ENCODE data around the gene HMSD.
"Not testable (repeated sequence)": the region's sequence is repeated elsewhere in the genome, so short reads cannot be mapped to it uniquely, and the experiment has no call there.

Gene HMSD, protein sequence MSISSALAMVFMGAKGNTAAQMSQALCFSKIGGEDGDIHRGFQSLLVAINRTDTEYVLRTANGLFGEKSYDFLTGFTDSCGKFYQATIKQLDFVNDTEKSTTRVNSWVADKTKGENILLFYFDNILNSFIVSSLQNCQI

GRCh38 chr18:63949068-63949737 lies at the start of gene HMSD:
Gene HMSD (plus strand): TSS chr18:63949301. CDS start chr18:63953456, 4,155 bp downstream.
- peak in 1 of 3 donors; percentile 46 for DNase-seq (ENCODE audit: low read depth in 3 of 3, low spot score in 1 of 3)

GRCh38 chr18:63903851-63904570 lies 45.1 kb upstream of the HMSD start:
- no peak for DNase-seq (ENCODE audit: low read depth in 3 of 3, low spot score in 1 of 3)

DNA sequence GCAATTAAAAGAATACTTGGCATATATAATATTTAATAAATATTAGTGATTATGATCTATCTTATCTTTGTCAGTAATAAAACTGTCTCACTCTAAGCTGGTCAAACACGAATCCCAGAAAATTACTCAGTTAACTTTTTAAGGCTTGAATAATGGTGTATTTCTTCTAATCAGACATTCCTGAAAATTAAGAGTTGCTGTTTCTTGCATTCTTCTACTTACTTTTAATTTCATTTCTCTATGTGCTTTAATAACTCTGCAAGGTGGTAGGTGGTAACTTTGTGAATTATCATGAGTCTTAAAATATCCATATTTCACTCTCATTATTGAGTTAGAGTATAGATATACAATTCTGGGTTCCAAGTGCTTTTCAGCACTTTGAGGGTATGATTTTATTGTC lies 44.4 kb upstream of the HMSD start:
- DNase-seq (ENCODE audit: low read depth in 3 of 3, low spot score in 1 of 3), result no peak

GRCh38 chr18:63905361-63905760 lies 43.7 kb upstream of the HMSD start:
- DNase-seq (ENCODE audit: low read depth in 3 of 3, low spot score in 1 of 3), result no peak

- no peak for DNase-seq (ENCODE audit: low read depth in 3 of 3, low spot score in 1 of 3)
Observed at GRCh38 chr18:63906056-63906455, 43.0 kb upstream of the HMSD start.

- DNase-seq (ENCODE audit: low read depth in 3 of 3, low spot score in 1 of 3), result no peak
Observed at GRCh38 chr18:63907664-63908063, 41.4 kb upstream of the HMSD start, which contains the start of gene SERPINB10. Gene SERPINB10 (plus strand): TSS chr18:63907958. CDS start chr18:63915511, 7,553 bp downstream.

GRCh38 chr18:63908858-63909257 lies 40.2 kb upstream of the HMSD start:
- DNase-seq (ENCODE audit: low read depth in 3 of 3, low spot score in 1 of 3), result no peak

DNA sequence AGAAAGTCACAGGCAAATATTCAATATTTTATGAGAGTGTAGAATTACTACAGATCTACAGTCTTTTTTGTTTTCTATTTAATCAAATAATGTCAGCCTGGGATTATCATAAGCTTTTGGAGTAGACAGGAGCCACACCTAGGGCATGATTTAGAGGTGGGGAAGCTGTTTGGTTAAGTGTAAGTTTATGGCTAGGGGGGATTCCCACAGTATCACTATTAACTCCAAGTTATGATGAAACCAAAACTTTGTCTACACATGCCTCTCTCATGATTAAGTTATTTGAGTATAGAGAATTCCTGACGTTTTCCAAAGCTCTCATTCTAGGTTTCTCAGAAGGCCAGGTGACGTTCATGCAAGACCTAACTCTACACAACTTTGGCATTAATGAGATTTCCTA lies 39.2 kb upstream of the HMSD start:
- DNase-seq (ENCODE audit: low read depth in 3 of 3, low spot score in 1 of 3), result no peak

DNA sequence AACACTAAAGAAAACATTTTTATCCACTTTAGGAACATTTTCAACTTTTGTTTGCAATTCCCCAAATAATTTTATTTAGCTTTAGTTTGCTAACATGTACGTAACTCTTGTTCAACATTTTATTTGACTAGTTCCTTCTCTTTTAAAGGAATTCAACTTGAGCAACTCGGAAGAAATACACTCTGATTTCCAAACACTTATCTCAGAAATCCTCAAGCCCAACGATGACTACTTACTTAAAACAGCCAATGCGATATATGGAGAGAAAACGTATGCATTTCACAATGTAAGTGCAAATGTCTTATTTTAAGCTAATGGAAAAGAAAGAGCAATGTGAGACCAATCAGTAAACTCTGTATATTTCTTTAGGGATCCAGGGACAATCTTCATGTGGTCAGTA lies 31.3 kb upstream of the HMSD start:
- DNase-seq (ENCODE audit: low read depth in 3 of 3, low spot score in 1 of 3), result no peak

GRCh38 chr18:63922049-63922448 lies 27.1 kb upstream of the HMSD start:
- DNase-seq (ENCODE audit: low read depth in 3 of 3, low spot score in 1 of 3), result no peak

DNA sequence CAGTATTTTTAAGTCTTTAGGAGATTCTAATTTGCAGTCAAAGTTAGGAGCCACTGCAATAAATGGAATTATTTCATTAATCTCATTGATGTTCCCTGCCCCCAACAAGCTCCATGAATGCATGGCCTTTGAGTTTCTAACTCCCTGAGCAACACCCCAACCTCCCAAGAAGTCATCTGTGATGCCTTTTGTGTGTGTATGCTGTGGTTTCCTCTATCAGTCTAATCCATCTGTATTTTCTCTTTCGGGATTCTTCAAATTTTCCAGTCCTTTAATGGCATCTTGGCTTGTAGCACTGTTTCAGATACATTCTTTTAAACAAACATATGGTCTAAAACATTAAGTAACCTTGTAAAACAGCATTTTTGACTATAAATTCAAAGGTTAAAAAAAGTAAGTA lies 24.6 kb upstream of the HMSD start:
- DNase-seq (ENCODE audit: low read depth in 3 of 3, low spot score in 1 of 3), result no peak

GRCh38 chr18:63928331-63928730 lies 20.8 kb upstream of the HMSD start:
- no peak for DNase-seq (ENCODE audit: low read depth in 3 of 3, low spot score in 1 of 3)

GRCh38 chr18:63929369-63929768 lies 19.7 kb upstream of the HMSD start:
- DNase-seq (ENCODE audit: low read depth in 3 of 3, low spot score in 1 of 3), result not testable (repeated sequence)

DNA sequence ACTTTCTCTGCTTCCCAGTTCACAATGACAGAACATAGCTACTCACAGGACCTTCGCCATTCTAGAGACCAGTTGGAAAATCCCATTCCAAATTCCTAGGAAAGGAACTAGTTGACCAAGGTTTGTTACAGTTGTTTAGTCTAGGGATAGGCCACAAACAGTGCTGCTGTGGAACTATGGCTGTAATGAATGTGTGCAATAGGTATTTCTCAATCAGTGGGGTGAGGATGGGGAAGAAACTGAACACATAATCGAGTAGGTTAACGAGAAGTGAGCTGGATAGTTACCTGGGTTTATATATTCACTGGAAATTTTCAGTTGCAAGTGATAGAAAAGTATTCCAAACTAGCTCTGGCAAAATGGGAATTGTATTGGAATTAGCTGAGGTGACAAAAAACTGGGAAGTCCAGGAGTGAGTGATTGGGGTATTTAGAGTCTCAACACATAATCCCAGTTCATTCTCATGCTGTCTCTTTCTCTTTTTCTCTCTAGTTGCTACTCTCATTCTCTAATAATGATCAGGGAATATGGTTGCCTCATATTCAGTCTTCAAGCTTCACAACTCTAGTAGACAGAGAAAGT lies 18.2 kb upstream of the HMSD start:
- DNase-seq (ENCODE audit: low read depth in 3 of 3, low spot score in 1 of 3), result no peak

- DNase-seq (ENCODE audit: low read depth in 3 of 3, low spot score in 1 of 3), result peak in 1 of 3 donors; percentile 32
Observed at GRCh38 chr18:63936156-63936931, 12.8 kb upstream of the HMSD start.

- DNase-seq (ENCODE audit: low read depth in 3 of 3, low spot score in 1 of 3), result no peak
Observed at GRCh38 chr18:63936932-63937393, 12.1 kb upstream of the HMSD start.

DNA sequence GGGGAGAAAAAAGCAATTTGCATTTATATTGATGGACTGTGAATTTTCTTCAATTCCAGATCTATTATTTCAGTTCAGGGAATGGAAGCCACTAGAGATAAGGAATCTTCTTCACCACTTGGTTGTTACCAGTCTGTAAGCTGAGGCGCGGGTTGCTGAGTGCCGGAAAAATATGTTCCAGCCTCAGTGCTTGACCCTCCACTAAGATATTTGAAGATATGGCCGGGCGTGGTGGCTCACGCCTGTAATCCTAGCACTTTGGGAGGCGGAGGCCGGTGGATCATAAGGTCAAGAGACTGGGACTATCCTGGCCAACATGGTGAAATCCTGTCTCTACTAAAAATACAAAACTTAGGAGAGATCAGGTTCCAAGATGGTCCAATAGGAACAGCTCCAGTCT lies 9.1 kb upstream of the HMSD start:
- DNase-seq (ENCODE audit: low read depth in 3 of 3, low spot score in 1 of 3), result no peak

DNA sequence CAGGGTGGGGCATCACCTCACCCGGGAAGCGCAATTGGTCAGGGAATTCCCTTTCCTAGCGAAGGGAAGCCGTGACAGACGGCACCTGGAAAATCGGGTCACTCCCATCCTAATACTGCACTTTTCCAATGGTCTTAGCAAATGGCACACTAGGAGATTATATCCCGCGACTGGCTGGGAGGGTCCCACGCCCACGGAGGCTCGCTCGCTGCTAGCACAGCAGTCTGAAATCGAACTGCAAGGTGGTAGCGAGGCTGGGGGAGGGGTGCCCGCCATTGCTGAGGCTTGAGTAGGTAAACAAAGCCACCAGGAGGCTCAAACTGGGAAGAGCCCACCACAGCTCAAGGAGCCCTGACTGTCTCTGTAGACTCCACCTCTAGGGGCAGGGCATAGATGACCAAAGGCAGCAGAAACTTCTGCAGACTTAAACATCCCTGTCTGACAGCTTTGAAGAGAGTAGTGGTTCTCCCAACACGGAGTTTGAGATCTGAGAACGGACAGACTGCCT lies 8.5 kb upstream of the HMSD start:
- not testable (repeated sequence) for DNase-seq (ENCODE audit: low read depth in 3 of 3, low spot score in 1 of 3)

GRCh38 chr18:63947051-63947790 lies 1.9 kb upstream of the HMSD start:
- DNase-seq (ENCODE audit: low read depth in 3 of 3, low spot score in 1 of 3), result no peak

DNA sequence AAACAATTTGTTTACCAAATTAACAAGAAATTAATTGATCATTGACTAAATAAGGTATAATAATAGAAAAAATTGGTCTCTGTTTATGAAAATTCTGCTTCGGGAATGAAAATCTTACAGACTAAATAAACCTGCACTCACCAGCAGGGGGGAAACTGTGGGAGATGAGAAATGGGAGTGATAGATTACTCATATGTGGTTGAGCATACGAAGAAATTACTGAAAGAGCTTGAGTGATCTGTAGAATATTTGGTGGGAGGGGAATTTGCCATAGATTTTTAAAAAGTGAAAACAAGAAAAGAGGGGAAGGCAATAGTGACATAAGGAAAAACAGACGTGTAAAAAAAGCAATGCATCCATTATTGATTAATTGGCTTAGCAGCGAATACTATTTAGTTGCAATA lies 2.2 kb downstream of the HMSD start:
- no peak for DNase-seq (ENCODE audit: low read depth in 3 of 3, low spot score in 1 of 3)
